SK-N-SH (cell line): ENCODE data around the gene BAD.
"Not testable (repeated sequence)": the region's sequence is repeated elsewhere in the genome, so short reads cannot be mapped to it uniquely, and the experiment has no call there.

Experiments used
- CTCF ChIP-seq: fragments of 200-600 bp; sonication (generic); IDR thresholded peaks from 2 replicates; pipeline ENCODE4 v1.6.1; 2017; ENCODE audit warnings: antibody characterized with exemption, mild to moderate bottlenecking, moderate library complexity
- ELF1 ChIP-seq: IDR thresholded peaks from 2 replicates; pipeline ENCODE4 v1.4.0; 2012
- EP300 ChIP-seq, 2 experiments: IDR thresholded peaks; 2 replicates each; pipeline versions ENCODE4 v1.4.0 to v1.6.1; 2012; ENCODE audit warnings: borderline replicate concordance in 1 of 2, low read depth in 1 of 2, low read length in 1 of 2
- JUND ChIP-seq: IDR thresholded peaks from 2 replicates; pipeline ENCODE4 v1.4.0; 2012
- MAX ChIP-seq: IDR thresholded peaks from 2 replicates; pipeline ENCODE4 v1.4.0; 2012; ENCODE audit warnings: low read depth
- MEF2A ChIP-seq: IDR thresholded peaks from 2 replicates; pipeline ENCODE4 v1.4.0; 2012; ENCODE audit warnings: low read depth, borderline replicate concordance
- NFIC ChIP-seq: IDR thresholded peaks from 2 replicates; pipeline ENCODE4 v1.4.0; 2012; ENCODE audit warnings: borderline replicate concordance
- NRF1 ChIP-seq: IDR thresholded peaks from 2 replicates; pipeline ENCODE4 v1.6.1; 2012; ENCODE audit warnings: low read depth, mild to moderate bottlenecking, low read length
- SMC3 ChIP-seq: IDR thresholded peaks from 2 replicates; pipeline ENCODE4 v1.6.1; 2012; ENCODE audit warnings: low read depth, low read length, improper control_type of control experiment
- TCF12 ChIP-seq: IDR thresholded peaks from 2 replicates; pipeline ENCODE4 v1.4.0; 2012

- TF ChIP-seq NFIC; MAX; CTCF; MEF2A; ELF1; TCF12; SMC3; NRF1; EP300 (IDR thresholded peaks at IDR 0.05; ENCODE audit: borderline replicate concordance in 1 of 2, low read depth in 1 of 2, low read length in 1 of 2); JUND: not testable (repeated sequence)
Observed at GRCh38 chr11:64323984-64324383, 39.5 kb upstream of the BAD start.
